Neural cell (in vitro differentiated cells): ENCODE results near the gene CSGALNACT2. TPM values are rescaled to one million over a fixed set of nuclear protein-coding genes. Genes with fewer than 3 reads are reported as not detected.
A peak's percentile ranks its signal among the peaks of the same experiment; 100 is the strongest.

ENCODE experiments used
- H2AFZ ChIP-seq: fragments of 200-600, 300-800 bp; sonication (generic), shearing (Covaris generic); 2 replicates; pipeline ENCODE4 v1.6.0; 2014; ENCODE audit warnings: low read depth, mild to moderate bottlenecking, antibody characterized with exemption, low read length, moderate library complexity
- H3F3A ChIP-seq: fragments of 200-600 bp; shearing (Covaris generic); 2 replicates; pipeline ENCODE4 v1.6.1; 2016; ENCODE audit warnings: mild to moderate bottlenecking, moderate library complexity, mixed read lengths, antibody characterized with exemption, low read length; ENCODE audit not compliant: insufficient read depth, poor library complexity, severe bottlenecking
- H3K27ac ChIP-seq: fragments of 200-600, 300-800 bp; sonication (generic), shearing (Covaris generic); 2 replicates; pipeline ENCODE4 v1.5.1; 2014; ENCODE audit warnings: mild to moderate bottlenecking, low read length, moderate library complexity
- H3K27me3 ChIP-seq: fragments of 300-800, 200-600 bp; sonication (generic), shearing (Covaris generic); 2 replicates; pipeline ENCODE4 v1.6.0; 2014; ENCODE audit warnings: mild to moderate bottlenecking, low read depth, low read length, moderate library complexity; ENCODE audit not compliant: insufficient read depth
- H3K36me3 ChIP-seq: fragments of 300-800, 200-600 bp; sonication (generic), shearing (Covaris generic); 2 replicates; pipeline ENCODE4 v1.5.1; 2014; ENCODE audit warnings: mild to moderate bottlenecking, antibody characterized with exemption, low read length, moderate library complexity; ENCODE audit not compliant: insufficient read depth
- H3K4me2 ChIP-seq: fragments of 300-800, 200-600 bp; sonication (generic), shearing (Covaris generic); 2 replicates; pipeline ENCODE4 v1.6.0; 2014; ENCODE audit warnings: mild to moderate bottlenecking, low read length
- H3K4me3 ChIP-seq: fragments of 300-800, 200-600 bp; sonication (generic), shearing (Covaris generic); 2 replicates; pipeline ENCODE4 v1.5.1; 2014; ENCODE audit warnings: mild to moderate bottlenecking, low read length, moderate library complexity
- H3K79me2 ChIP-seq: fragments of 200-600 bp; shearing (Covaris generic); replicated peaks from 2 replicates; pipeline ENCODE4 v1.6.0; 2014; ENCODE audit warnings: mild to moderate bottlenecking, low read length, moderate library complexity; ENCODE audit not compliant: insufficient read depth
- H3K9ac ChIP-seq: fragments of 300-800, 200-600 bp; sonication (generic), shearing (Covaris generic); 2 replicates; pipeline ENCODE4 v1.6.1; 2016; ENCODE audit warnings: mild to moderate bottlenecking, low read length, mixed read lengths
- H3K9me2 ChIP-seq: fragments of 200-600 bp; shearing (Covaris generic); 2 replicates; pipeline ENCODE4 v1.6.1; 2016; ENCODE audit warnings: mild to moderate bottlenecking, low read length, mixed read lengths; ENCODE audit not compliant: insufficient read depth
- H3K9me3 ChIP-seq: fragments of 200-600, 300-800 bp; sonication (generic), shearing (Covaris generic); 2 replicates; pipeline ENCODE4 v1.6.1; 2016; ENCODE audit warnings: mild to moderate bottlenecking, mixed run types, low read length, moderate library complexity, mixed read lengths
- H4K20me1 ChIP-seq: fragments of 200-600 bp; shearing (Covaris generic); 2 replicates; pipeline ENCODE4 v1.6.1; 2016; ENCODE audit warnings: mild to moderate bottlenecking, mixed run types; ENCODE audit not compliant: insufficient read depth
- EP300 ChIP-seq: fragments of 450-650 bp; conservative IDR thresholded peaks from 2 replicates; pipeline ENCODE4 v1.6.1; 2014; ENCODE audit warnings: antibody characterized with exemption, mild to moderate bottlenecking, moderate library complexity; ENCODE audit not compliant: poor library complexity, severe bottlenecking
- EZH2 ChIP-seq: fragments of 200-600, 300-800 bp; shearing (Covaris generic), sonication (generic); IDR thresholded peaks from 2 replicates; pipeline ENCODE4 v1.6.1; 2014; ENCODE audit warnings: antibody characterized with exemption, low read length, borderline replicate concordance, mild to moderate bottlenecking; ENCODE audit not compliant: insufficient read depth, poor library complexity, severe bottlenecking
- POLR2AphosphoS5 ChIP-seq: IDR thresholded peaks from 2 replicates; pipeline ENCODE4 v1.6.1; 2012
- RAD21 ChIP-seq: fragments of 450-650 bp; conservative IDR thresholded peaks from 2 replicates; pipeline ENCODE4 v1.6.1; 2014; ENCODE audit warnings: antibody characterized with exemption, mild to moderate bottlenecking, moderate library complexity
- REST ChIP-seq: IDR thresholded peaks from 2 replicates; pipeline ENCODE4 v1.6.1; 2012; ENCODE audit warnings: borderline replicate concordance
- SMC3 ChIP-seq: fragments of 450-650 bp; conservative IDR thresholded peaks from 2 replicates; pipeline ENCODE4 v1.6.1; 2014; ENCODE audit warnings: antibody characterized with exemption, mild to moderate bottlenecking, moderate library complexity; ENCODE audit not compliant: poor library complexity
- TAF1 ChIP-seq: IDR thresholded peaks from 2 replicates; pipeline ENCODE4 v1.6.1; 2012; ENCODE audit warnings: low read depth
- polyA plus RNA-seq: library from polyadenylated mRNA; depleted of rRNA; stranded (reverse); fragments of >200 nt; gene quantifications from 2 replicates; pipeline ENCODE4 v1.2.3, GENCODE V29; 2014
- TF ChIP-seq, protein P1 (sequence below): fragments of 450-650 bp; IDR thresholded peaks from 2 replicates; pipeline ENCODE4 v1.5.1; 2014; ENCODE audit warnings: antibody characterized with exemption, mild to moderate bottlenecking, moderate library complexity; ENCODE audit not compliant: poor library complexity, severe bottlenecking

Gene CSGALNACT2
- polyA plus RNA-seq, 1 donor from 2014 or later = 20.7 TPM

GRCh38 chr10:43228783-43229207 lies 90.5 kb downstream of the CSGALNACT2 start:
- no peaks in the 10 kb centered on the region for H3K9me2 ChIP-seq
- no peak overlapping the region for H2AFZ ChIP-seq
- no peaks in the 10 kb centered on the region for H3F3A ChIP-seq
- H3K36me3 ChIP-seq = no peaks in the 10 kb centered on the region
- H3K27me3 ChIP-seq = peaks cover 42% of the 10 kb centered on the region
- peak overlapping the region; percentile 57 for H3K4me3 ChIP-seq
- H3K27ac ChIP-seq = no peak overlapping the region
- TF ChIP-seq SMC3 (no peak), EZH2 (no peak), REST (no peak), RAD21 (no peak), EP300 (no peak), POLR2AphosphoS5 (no peak)
- TF ChIP-seq, protein P1, sequence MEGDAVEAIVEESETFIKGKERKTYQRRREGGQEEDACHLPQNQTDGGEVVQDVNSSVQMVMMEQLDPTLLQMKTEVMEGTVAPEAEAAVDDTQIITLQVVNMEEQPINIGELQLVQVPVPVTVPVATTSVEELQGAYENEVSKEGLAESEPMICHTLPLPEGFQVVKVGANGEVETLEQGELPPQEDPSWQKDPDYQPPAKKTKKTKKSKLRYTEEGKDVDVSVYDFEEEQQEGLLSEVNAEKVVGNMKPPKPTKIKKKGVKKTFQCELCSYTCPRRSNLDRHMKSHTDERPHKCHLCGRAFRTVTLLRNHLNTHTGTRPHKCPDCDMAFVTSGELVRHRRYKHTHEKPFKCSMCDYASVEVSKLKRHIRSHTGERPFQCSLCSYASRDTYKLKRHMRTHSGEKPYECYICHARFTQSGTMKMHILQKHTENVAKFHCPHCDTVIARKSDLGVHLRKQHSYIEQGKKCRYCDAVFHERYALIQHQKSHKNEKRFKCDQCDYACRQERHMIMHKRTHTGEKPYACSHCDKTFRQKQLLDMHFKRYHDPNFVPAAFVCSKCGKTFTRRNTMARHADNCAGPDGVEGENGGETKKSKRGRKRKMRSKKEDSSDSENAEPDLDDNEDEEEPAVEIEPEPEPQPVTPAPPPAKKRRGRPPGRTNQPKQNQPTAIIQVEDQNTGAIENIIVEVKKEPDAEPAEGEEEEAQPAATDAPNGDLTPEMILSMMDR = no peak
- H4K20me1 ChIP-seq = no peaks in the 10 kb centered on the region
- no peaks in the 10 kb centered on the region for H3K79me2 ChIP-seq
- no peak overlapping the region for H3K9ac ChIP-seq
- no peak overlapping the region for H3K4me2 ChIP-seq
- no peaks in the 10 kb centered on the region for H3K9me3 ChIP-seq

DNA sequence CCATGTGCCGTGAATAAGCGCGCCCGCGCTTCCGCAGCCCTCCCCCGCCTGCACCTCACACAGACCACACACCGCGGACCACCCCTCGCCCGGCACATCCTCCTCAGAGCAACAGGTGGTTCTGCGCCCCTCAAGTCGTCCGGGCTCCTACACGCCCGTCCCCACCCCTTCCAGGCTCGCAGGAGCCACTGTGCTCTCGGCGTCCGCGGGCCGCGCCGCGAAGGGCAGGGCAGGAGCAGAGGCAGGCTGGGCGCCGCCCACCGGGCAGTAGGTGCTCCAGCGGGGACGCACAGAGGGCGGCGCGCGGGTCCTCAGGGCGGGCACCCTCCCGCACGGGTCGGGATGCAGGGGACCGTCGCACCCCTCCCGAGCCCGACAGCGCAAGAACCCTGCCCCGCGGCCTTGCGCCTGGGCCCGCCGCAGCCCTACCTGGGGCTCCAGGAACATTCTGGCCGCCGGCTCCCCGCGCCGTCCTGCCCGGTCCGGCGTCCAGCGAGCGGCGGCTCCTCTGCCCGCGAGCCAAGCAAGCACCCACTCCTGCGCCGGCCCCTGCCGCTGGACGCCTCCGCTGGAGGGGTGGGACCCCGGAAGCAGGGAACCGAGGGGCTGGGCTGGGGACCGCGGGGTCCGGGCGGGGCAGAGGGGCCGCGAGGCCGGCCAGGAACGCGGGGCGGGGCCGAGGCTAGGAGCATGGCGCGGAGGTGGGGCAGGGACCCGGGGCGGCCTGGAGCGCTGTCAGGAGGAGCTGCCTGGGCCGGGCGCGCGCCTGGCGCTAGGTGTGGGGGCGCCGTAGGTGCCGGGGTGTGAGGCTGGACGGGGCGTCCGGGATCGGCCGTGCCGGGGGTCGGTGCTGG lies 91.2 kb downstream of the CSGALNACT2 start:
- no peaks in the 10 kb centered on the region for H3K9me2 ChIP-seq
- no peak overlapping the region for H3K27ac ChIP-seq
- H2AFZ ChIP-seq = no peak overlapping the region
- no peaks in the 10 kb centered on the region for H4K20me1 ChIP-seq
- H3K36me3 ChIP-seq = no peaks in the 10 kb centered on the region
- TF ChIP-seq POLR2AphosphoS5 (no peak), REST (no peak), TAF1 (no peak), EP300 (no peak), EZH2 (peak; percentile 68)
- peak overlapping the region; percentile 57 for H3K4me3 ChIP-seq
- no peaks in the 10 kb centered on the region for H3F3A ChIP-seq
- H3K9ac ChIP-seq = no peak overlapping the region
- H3K4me2 ChIP-seq = no peak overlapping the region
- H3K79me2 ChIP-seq = no peaks in the 10 kb centered on the region
- no peaks in the 10 kb centered on the region for H3K9me3 ChIP-seq
- peaks cover 42% of the 10 kb centered on the region for H3K27me3 ChIP-seq
